HL-60 (cell line): ENCODE data around the gene KCTD15.

Experiments used
- DNase-seq, 2 experiments: peaks; one replicate each; pipeline ENCODE4 v3.0.0-alpha.2; 2010 to 2020; ENCODE audit warnings: low read depth in 1 of 2, low spot score in 1 of 2
- H3K27ac ChIP-seq: fragments of 250-450 bp; sonication (Bioruptor Pico); replicated peaks from 2 replicates; pipeline ENCODE4 v1.5.1; 2020; ENCODE audit warnings: mild to moderate bottlenecking, moderate library complexity
- H3K27me3 ChIP-seq: fragments of 250-450 bp; sonication (Bioruptor Pico); 2 replicates; pipeline ENCODE4 v1.5.1; 2021; ENCODE audit warnings: mild to moderate bottlenecking, moderate library complexity; ENCODE audit not compliant: insufficient read depth, poor library complexity, severe bottlenecking
- H3K4me3 ChIP-seq: replicated peaks from 2 replicates; pipeline ENCODE4 v1.5.1; 2011; ENCODE audit warnings: mild to moderate bottlenecking, control low read depth, low read length; ENCODE audit not compliant: insufficient read depth
- POLR2AphosphoS5 ChIP-seq: IDR thresholded peaks from 2 replicates; pipeline ENCODE4 v1.6.1; 2012; ENCODE audit warnings: low read depth
- SPI1 ChIP-seq: IDR thresholded peaks from 2 replicates; pipeline ENCODE4 v1.6.1; 2012; ENCODE audit warnings: low read depth, mild to moderate bottlenecking, borderline replicate concordance
- TF ChIP-seq, protein P1 (sequence below): IDR thresholded peaks from one replicate; pipeline ENCODE4 v1.5.1; 2011; ENCODE audit warnings: low read length, control low read depth, inconsistent platforms; ENCODE audit not compliant: insufficient read depth
- TF ChIP-seq, protein P2 (sequence below): IDR thresholded peaks from 2 replicates; pipeline ENCODE4 v1.6.1; 2012; ENCODE audit warnings: low read depth; ENCODE audit not compliant: insufficient replicate concordance

The KCTD15 gene

DNA sequence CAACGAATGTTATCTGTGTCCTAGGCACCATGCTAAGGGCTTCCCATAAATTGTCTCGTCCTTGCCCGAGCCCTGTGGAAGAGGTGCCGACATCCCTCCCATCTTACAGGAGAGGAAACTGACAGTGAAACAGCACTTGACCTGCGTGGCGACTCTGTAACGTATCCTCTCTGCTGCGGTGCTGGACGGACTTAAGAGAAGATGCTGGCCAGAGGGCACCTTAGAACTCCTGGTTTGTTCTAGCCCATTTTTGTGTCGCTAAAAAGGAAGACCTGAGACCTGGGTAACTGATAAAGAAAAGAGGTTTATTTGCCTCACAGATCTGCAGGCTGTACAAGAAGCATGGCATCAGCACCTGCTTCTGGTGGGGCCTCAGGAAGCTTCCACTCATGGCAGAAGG lies 68.6 kb downstream of the KCTD15 start:
- no peaks in the 10 kb centered on the region for H3K27me3 ChIP-seq
- DNase-seq = no peak
- TF ChIP-seq, protein P1, sequence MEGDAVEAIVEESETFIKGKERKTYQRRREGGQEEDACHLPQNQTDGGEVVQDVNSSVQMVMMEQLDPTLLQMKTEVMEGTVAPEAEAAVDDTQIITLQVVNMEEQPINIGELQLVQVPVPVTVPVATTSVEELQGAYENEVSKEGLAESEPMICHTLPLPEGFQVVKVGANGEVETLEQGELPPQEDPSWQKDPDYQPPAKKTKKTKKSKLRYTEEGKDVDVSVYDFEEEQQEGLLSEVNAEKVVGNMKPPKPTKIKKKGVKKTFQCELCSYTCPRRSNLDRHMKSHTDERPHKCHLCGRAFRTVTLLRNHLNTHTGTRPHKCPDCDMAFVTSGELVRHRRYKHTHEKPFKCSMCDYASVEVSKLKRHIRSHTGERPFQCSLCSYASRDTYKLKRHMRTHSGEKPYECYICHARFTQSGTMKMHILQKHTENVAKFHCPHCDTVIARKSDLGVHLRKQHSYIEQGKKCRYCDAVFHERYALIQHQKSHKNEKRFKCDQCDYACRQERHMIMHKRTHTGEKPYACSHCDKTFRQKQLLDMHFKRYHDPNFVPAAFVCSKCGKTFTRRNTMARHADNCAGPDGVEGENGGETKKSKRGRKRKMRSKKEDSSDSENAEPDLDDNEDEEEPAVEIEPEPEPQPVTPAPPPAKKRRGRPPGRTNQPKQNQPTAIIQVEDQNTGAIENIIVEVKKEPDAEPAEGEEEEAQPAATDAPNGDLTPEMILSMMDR = no peak
- TF ChIP-seq, protein P2, sequence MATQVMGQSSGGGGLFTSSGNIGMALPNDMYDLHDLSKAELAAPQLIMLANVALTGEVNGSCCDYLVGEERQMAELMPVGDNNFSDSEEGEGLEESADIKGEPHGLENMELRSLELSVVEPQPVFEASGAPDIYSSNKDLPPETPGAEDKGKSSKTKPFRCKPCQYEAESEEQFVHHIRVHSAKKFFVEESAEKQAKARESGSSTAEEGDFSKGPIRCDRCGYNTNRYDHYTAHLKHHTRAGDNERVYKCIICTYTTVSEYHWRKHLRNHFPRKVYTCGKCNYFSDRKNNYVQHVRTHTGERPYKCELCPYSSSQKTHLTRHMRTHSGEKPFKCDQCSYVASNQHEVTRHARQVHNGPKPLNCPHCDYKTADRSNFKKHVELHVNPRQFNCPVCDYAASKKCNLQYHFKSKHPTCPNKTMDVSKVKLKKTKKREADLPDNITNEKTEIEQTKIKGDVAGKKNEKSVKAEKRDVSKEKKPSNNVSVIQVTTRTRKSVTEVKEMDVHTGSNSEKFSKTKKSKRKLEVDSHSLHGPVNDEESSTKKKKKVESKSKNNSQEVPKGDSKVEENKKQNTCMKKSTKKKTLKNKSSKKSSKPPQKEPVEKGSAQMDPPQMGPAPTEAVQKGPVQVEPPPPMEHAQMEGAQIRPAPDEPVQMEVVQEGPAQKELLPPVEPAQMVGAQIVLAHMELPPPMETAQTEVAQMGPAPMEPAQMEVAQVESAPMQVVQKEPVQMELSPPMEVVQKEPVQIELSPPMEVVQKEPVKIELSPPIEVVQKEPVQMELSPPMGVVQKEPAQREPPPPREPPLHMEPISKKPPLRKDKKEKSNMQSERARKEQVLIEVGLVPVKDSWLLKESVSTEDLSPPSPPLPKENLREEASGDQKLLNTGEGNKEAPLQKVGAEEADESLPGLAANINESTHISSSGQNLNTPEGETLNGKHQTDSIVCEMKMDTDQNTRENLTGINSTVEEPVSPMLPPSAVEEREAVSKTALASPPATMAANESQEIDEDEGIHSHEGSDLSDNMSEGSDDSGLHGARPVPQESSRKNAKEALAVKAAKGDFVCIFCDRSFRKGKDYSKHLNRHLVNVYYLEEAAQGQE = no peak
- TF ChIP-seq SPI1 = no peak
- no peak for TF ChIP-seq POLR2AphosphoS5
- H3K4me3 ChIP-seq = no peak overlapping the region
- no peak overlapping the region for H3K27ac ChIP-seq
